Upper lobe of right lung (tissue), 1 donor: ENCODE data around the gene AGTRAP. TPM values are rescaled to one million over a fixed set of nuclear protein-coding genes. Genes with fewer than 3 reads are reported as not detected.

Source experiments
- ATAC-seq: fragments of 200-7000 bp; cut with Tn5 transposase; one replicate; pipeline ENCODE4 v1.9.1; 2020; ENCODE audit warnings: mild to moderate bottlenecking, moderate library complexity
- DNase-seq: peaks from one replicate; pipeline ENCODE4 v3.0.0-alpha.2; 2020
- H3K27ac ChIP-seq: fragments of 200-600 bp; one replicate; pipeline ENCODE4 v1.8.0; 2022
- H3K27me3 ChIP-seq: fragments of 200-600 bp; one replicate; pipeline ENCODE4 v1.8.0; 2022; ENCODE audit warnings: mild to moderate bottlenecking
- H3K36me3 ChIP-seq: fragments of 200-600 bp; one replicate; pipeline ENCODE4 v1.8.0; 2022
- H3K4me1 ChIP-seq: fragments of 200-600 bp; one replicate; pipeline ENCODE4 v1.8.0; 2022
- H3K4me3 ChIP-seq: fragments of 200-600 bp; one replicate; pipeline ENCODE4 v1.8.0; 2022; ENCODE audit warnings: mild to moderate bottlenecking
- H3K9me3 ChIP-seq: fragments of 200-600 bp; one replicate; pipeline ENCODE4 v1.8.0; 2022
- CTCF ChIP-seq: fragments of 200-600 bp; IDR thresholded peaks from one replicate; pipeline ENCODE4 v1.8.0; 2022; ENCODE audit warnings: antibody characterized with exemption
- intact Hi-C: fragments of 100-400 bp; cut with DNase I; formaldehyde crosslinking; loops from one replicate; pipeline ENCODE4 v1.11.0; 2022
- total RNA-seq: library from RNA; stranded (reverse); fragmentation: NEBNext Ultra II Directional; extraction: Animal tissue kit (Norgen Biotek cat#: 25700); gene quantifications from one replicate; pipeline ENCODE4 v1.2.1, GENCODE V29; 2021
- donor health status: DM: no; HTN: yes; CAD: no; lungs with severe emphysema.

Gene AGTRAP
- total RNA-seq, 1 donor from 2014 or later: 57.0 TPM

DNA sequence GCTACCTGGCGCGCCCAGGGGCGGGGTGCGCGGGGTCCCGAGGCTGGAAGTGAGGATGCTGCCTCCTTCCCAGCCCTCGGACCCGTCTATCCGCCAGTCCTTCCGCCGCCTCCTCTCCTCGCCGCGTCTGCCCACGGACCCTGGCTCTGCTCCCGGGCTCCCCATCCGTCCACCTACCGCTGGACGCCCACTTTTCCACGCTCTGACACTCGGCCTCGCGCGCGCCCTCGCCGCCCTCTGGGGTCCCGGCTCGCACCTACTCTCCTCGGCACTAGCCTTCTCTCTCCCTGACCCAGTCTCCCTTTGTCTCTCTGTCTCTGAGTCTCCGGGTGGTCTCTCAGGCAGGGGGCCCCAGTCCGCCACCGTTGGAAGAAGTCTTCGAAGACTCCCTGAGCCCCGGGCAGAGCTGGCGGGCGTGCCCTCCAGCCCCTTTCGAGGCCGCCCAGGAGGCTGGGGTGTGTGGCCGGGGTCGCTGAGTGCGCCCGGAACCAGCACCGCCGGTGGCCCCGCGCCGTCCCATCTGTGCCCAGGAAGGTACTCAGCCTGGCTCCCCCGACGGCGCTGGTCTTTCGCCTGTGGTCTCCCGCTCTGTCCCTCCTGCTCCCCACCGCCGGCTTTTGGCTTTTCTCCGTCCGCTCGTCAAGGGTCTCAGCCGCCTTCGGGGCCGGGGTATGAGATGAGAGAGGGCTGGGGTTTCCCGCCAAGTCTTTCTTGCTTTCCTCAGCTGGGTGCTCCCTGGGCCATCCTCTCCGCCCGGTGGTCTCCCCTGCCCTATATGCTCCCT, 43.8 kb upstream of the AGTRAP start:
- Histone ChIP-seq H3K9me3 (no peaks in the 10 kb centered on the region), H3K4me1 (peaks cover 9% of the 10 kb centered on the region), H3K36me3 (no peaks in the 10 kb centered on the region), H3K27me3 (peaks cover 56% of the 10 kb centered on the region), H3K4me3 (no peak overlapping the region), H3K27ac (no peak overlapping the region)
- intact Hi-C loops: no loop called here
- no peak for ATAC-seq
- TF ChIP-seq CTCF: no peak
- DNase-seq: no peak

DNA sequence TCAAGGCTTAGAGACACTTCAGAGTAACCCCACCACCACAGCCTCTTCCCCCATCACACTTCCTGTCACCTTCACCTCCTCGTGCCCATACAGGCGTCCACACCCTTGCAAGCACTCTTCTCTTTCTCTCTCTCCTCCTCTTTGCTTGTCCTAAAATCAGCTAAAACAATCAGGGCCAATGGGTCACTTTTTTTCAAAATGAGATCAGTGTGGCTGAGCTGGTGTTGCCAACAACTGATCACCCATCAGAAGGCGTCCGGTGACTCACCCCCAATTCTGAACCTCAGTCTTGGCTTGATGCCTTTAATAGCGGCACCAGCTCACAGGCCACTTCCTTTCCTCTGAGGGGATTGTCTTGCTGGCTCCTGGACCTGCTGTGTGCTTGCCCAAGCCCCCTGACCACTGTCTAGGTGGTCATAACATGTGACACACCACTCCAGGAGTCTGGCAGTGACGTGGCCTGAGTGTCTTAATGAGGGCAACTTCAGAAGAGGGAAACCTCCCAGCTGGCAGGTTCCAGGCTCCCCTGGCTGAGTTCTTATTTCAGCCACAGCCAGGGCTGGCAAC, 42.8 kb upstream of the AGTRAP start:
- peaks cover 9% of the 10 kb centered on the region for H3K4me1 ChIP-seq
- no peaks in the 10 kb centered on the region for H3K36me3 ChIP-seq
- intact Hi-C loops: no loop called here
- peaks cover 56% of the 10 kb centered on the region for H3K27me3 ChIP-seq
- H3K9me3 ChIP-seq: no peaks in the 10 kb centered on the region
- DNase-seq (no peak), ATAC-seq (peak; percentile 50)
- no peak overlapping the region for H3K27ac ChIP-seq
- no peak overlapping the region for H3K4me3 ChIP-seq
- TF ChIP-seq CTCF: no peak

DNA sequence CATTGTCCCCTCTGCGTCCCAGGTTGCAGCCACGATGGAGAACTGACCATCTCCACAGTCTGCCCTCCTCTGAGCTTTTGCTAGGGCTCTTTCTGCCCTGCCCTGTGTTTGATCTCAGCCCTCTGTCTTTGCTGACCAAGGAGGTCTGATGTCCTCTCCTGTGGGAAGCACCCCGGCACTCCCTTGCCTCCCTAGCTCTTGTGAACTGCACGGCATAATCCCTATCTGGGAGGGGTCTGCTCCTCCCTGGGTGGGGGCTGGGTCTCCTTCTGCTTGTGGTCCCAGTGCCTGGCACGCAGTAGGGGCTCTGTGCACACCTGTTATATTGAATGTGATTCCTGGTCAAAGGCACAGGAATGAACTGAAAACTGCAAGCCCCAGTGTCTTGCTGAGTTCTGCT, 42.0 kb upstream of the AGTRAP start:
- TF ChIP-seq CTCF: no peak
- ATAC-seq (no peak), DNase-seq (no peak)
- H3K9me3 ChIP-seq: no peaks in the 10 kb centered on the region
- no peak overlapping the region for H3K4me3 ChIP-seq
- no peak overlapping the region for H3K27ac ChIP-seq
- peaks cover 50% of the 10 kb centered on the region for H3K27me3 ChIP-seq
- intact Hi-C loops: no loop called here
- peaks cover 9% of the 10 kb centered on the region for H3K4me1 ChIP-seq
- no peaks in the 10 kb centered on the region for H3K36me3 ChIP-seq

GRCh38 chr1:11695861-11696260, 40.1 kb upstream of the AGTRAP start:
- no peaks in the 10 kb centered on the region for H3K36me3 ChIP-seq
- DNase-seq (no peak), ATAC-seq (no peak)

GRCh38 chr1:11697188-11697892, 38.6 kb upstream of the AGTRAP start:
- Histone ChIP-seq H3K4me3 (no peak overlapping the region), H3K4me1 (peaks cover 4% of the 10 kb centered on the region), H3K9me3 (no peaks in the 10 kb centered on the region), H3K27me3 (peaks cover 35% of the 10 kb centered on the region), H3K27ac (no peak overlapping the region), H3K36me3 (no peaks in the 10 kb centered on the region)
- TF ChIP-seq CTCF: no peak
- ATAC-seq (no peak), DNase-seq (no peak)
- intact Hi-C loops: no loop called here

More at GRCh38 chr1:11695861-11696260, 40.1 kb upstream of the AGTRAP start:
- peaks cover 44% of the 10 kb centered on the region for H3K27me3 ChIP-seq
- H3K4me3 ChIP-seq: no peak overlapping the region
- H3K27ac ChIP-seq: no peak overlapping the region
- intact Hi-C loops: no loop called here
- no peaks in the 10 kb centered on the region for H3K9me3 ChIP-seq
- peaks cover 5% of the 10 kb centered on the region for H3K4me1 ChIP-seq
- no peak for TF ChIP-seq CTCF
